Measurements from ENCODE around the gene FOSB. TPM values are rescaled to one million over a fixed set of nuclear protein-coding genes. Genes with fewer than 3 reads are reported as not detected.
A peak's percentile ranks its signal among the peaks of the same experiment; 100 is the strongest.

Gene FOSB
- polyA plus RNA-seq, 1 experiment, result 4.5 TPM

GRCh38 chr19:45505151-45505995, 37.6 kb downstream of the FOSB start:
- Histone ChIP-seq H3K36me3 (ENCODE audit: control insufficient read depth, insufficient read depth, low read length) (no peaks in the 10 kb centered on the region), H3K27me3 (ENCODE audit: control insufficient read depth, insufficient read depth, low read length) (no peaks in the 10 kb centered on the region), H3K4me3 (ENCODE audit: low read depth, low read length) (no peak overlapping the region)
- POLR2A ChIA-PET, result no interaction called here
- DNase-seq (ENCODE audit: low read depth), result no peak
- CTCF ChIA-PET, result interaction anchor here (0.7 to 2.2 kb wide), 9 partner anchors 8 to 137 kb away, joined by 3 to 13 read pairs (median 4); partner anchors contain the start of genes PPM1N and RTN2
- TF ChIP-seq CTCF (IDR thresholded peaks at IDR 0.05; ENCODE audit: insufficient read depth, low read depth, low read length), result no peak

- CTCF ChIA-PET, result interaction anchor here (0.9 to 2.2 kb wide), 5 partner anchors 8 to 136 kb away, joined by 4 to 13 read pairs (median 5); partner anchors contain the start of genes PPM1N and RTN2
- POLR2A ChIA-PET, result no interaction called here
- no peaks in the 10 kb centered on the region for H3K27me3 ChIP-seq (ENCODE audit: control insufficient read depth, insufficient read depth, low read length)
- no peaks in the 10 kb centered on the region for H3K36me3 ChIP-seq (ENCODE audit: control insufficient read depth, insufficient read depth, low read length)
- DNase-seq (ENCODE audit: low read depth), result no peak
- no peak for TF ChIP-seq CTCF (IDR thresholded peaks at IDR 0.05; ENCODE audit: insufficient read depth, low read depth, low read length)
- peak overlapping the region; percentile 59; the same call in 1 of the 2 replicates for H3K4me3 ChIP-seq (ENCODE audit: low read depth, low read length)
Observed at GRCh38 chr19:45505996-45506245, 38.1 kb downstream of the FOSB start.

GRCh38 chr19:45506246-45506988, 38.6 kb downstream of the FOSB start:
- peak; percentile 72 for TF ChIP-seq CTCF (IDR thresholded peaks at IDR 0.05; ENCODE audit: insufficient read depth, low read depth, low read length)
- peak overlapping the region; percentile 59 for H3K4me3 ChIP-seq (ENCODE audit: low read depth, low read length)
- no peak for DNase-seq (ENCODE audit: low read depth)
- no peaks in the 10 kb centered on the region for H3K36me3 ChIP-seq (ENCODE audit: control insufficient read depth, insufficient read depth, low read length)
- CTCF ChIA-PET, result interaction anchor here (0.9 to 2.2 kb wide), 2 partner anchors 9 to 136 kb away, joined by 4 to 11 read pairs; partner anchors contain the start of genes PPM1N and RTN2
- H3K27me3 ChIP-seq (ENCODE audit: control insufficient read depth, insufficient read depth, low read length), result no peaks in the 10 kb centered on the region
- POLR2A ChIA-PET, result no interaction called here

GRCh38 chr19:45506989-45507871, 39.4 kb downstream of the FOSB start, which contains the start of gene VASP:
TSS of gene VASP (plus strand) at chr19:45507479. CDS start at chr19:45507772, 293 bp downstream.
- Histone ChIP-seq H3K4me3 (ENCODE audit: low read depth, low read length) (peak within 1 kb of the TSS; percentile 59), H3K36me3 (ENCODE audit: control insufficient read depth, insufficient read depth, low read length) (no peaks in the 10 kb centered on the region), H3K27me3 (ENCODE audit: control insufficient read depth, insufficient read depth, low read length) (no peaks in the 10 kb centered on the region)
- ChIA-PET CTCF (interaction anchor here (0.6 to 1.9 kb wide), 4 partner anchors 22 to 187 kb away, joined by 3 to 9 read pairs (median 6); no protein-coding TSS in a partner anchor), POLR2A (interaction anchor here (0.6 kb wide), 2 partner anchors 139 to 161 kb away, joined by 6 to 10 read pairs; partner anchors contain the start of gene GIPR)
- TF ChIP-seq CTCF (IDR thresholded peaks at IDR 0.05; ENCODE audit: insufficient read depth, low read depth, low read length), result no peak
- DNase-seq (ENCODE audit: low read depth), result no peak

Measured in BJ (cell line).